Stimulated activated CD4-positive, alpha-beta T cell treated with anti-CD3 and anti-CD28 coated beads, Interleukin-2, amount 100 ng/mL, for 24 hours (primary cell): ENCODE measurements around the gene TARDBP.
"Not testable (repeated sequence)": the region's sequence is repeated elsewhere in the genome, so short reads cannot be mapped to it uniquely, and the experiment has no call there.

ENCODE experiments used
- DNase-seq, 2 donors: peaks; one replicate each; pipeline ENCODE4 v3.0.0-alpha.2; 2020

TARDBP gene

DNA sequence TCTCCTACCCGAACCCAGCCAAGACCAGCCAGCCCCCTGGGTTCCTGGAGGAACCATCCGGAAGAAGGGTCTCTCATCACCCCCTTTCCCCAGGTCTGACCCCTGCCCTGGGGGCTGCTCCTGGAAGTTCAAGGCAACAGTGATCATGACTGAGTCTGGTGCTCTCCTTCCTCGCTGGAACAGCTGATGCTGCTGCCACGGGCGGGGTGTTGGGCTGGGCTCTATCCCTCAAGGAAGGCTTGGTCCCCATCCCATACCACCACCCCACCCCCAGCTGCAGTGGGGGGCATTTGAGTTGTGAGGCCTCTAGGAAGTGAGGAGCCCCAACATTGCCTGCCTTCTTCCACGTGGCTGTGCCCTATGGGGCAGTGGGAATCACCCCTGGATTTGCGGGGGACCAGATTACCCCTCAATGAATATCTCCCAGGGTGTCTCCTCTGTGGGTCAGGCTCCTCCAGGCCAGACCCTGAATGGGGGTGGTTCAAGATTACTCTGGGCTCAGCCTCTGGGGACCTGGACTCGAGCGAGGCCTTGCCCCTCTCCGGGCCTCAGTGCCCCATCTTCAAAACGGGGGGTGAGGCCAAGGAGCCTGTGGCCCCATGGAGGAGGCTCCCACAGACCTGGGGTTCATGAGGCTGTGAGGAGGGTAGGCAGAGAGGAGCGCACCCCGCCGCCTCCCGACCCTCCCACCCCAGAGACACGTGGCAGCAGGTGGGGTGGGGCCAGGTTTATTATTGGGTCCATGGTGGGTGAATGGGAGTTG lies 31.8 kb downstream of the TARDBP start:
- no peak for DNase-seq

DNA sequence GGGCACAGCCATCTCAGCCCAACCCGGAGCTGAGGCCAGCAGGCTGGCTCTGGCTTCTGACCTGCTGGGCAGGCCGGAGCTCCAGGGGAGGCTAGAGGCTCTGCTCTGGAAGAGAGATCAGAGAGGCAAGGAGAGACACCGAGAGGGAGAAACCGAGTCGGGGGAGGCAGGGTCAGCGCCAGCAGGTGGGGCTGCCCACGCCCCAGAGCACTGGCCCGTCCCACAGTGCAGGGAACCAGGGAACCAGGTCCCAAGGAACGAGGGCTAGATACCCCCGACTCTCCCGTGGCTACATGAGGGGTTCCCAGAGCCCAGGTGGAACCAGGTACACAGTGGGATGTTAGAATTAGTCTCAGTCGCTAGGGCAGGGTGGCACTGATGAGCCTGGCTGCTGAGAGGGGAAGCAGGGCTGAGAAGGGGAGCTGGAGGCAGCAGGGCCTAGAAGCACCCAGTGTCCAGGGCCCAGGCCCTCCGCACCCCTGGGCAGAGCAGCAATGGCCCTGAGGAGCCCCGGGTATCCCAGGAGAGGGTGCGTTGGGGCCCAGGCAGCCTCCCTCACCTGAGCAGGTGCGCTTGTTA lies 32.5 kb downstream of the TARDBP start:
- DNase-seq: no peak

DNA sequence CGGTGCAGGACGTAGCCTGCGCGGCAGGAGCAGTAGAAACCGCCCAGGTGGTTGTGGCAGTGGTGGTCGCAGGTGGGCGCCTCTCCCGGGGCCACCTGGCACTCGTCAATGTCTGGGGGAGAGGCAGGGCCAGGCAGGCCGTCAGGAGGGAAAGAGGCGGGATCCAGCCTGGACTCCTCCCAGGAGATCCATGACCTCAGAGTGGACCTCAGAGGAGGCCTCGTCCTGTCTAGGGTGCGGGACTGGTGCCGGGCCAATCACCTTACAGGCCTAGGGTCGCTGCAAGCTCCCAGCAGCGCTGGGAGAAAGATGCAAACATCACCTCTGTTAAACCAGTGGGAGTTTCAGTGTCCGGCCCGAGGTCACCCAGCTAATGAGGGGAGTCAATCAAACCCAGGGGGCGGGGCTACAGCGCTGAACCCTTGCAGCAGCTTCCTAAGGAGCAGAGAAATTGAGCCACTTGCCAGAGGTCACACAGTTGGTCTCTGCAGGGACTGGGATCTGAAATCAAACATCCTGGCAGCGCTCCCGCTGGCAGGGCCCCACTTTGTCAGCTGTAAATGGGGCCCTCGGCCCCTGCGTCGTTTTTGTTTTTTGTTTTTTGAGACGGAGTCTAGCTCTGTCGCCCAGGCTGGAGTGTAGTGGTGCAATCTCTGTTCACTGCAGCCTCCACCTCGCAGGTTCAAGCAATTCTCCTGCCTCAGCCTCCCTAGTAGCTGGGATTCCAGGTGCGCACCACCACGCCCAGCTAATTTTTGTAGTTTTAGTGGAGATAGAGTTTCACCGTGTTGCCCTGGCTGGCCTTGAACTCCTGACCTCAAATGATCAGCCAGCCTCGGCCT lies 33.2 kb downstream of the TARDBP start:
- no peak for DNase-seq

DNA sequence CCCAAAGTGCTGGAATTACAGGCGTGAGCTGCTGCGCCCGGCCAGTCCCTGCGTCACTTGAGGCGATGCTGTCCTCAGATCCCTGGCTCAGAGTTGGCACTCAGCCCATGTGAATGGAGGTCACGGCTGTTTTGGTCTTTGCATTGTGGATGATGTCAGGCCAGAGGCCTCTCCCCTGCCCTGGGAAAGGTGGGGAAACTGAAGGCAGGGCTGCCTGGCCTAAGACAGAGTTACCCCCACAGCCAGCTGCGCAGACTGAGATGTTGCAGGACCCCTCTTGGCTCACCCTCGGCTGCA lies 33.8 kb downstream of the TARDBP start:
- no peak for DNase-seq

DNA sequence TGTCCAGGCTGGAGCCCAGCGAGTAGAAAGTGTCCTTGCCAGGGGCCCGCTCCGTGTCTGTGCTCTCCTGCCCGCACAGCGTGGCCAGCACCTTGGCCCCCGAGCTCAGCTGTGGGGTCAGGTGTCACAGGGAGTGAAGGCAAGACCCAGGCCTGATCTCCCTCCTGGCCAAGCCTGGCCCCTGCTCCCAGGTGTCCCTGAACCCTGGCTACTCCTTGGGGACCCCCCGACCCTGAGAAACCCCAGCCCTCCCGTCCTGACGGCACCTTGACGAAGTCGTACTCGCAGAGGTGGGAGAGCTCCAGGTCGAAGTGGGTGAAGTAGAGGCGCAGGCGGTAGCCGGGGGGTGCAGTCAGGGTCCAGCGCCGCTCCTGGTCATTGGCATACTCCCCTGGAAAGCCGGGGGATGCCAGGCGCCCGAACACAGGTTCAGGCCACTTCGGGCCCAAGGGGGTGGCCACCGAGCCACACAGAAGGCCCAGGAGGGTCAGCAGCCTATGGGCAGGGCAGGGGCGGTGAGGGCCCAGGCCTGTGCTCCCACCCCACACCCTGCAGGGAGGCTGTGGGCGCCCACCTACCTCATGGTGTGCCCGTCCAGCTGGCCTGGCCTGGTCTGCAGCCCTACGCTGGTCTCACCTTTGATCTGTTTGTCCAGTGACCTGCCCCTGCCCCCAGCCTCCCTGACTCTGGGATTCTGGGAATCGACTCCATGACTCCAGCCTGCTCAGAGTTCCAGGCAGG lies 34.3 kb downstream of the TARDBP start, which contains the start of gene MASP2:
Gene MASP2 (minus strand): TSS at position 615 of the 741 bp plus-strand sequence. CDS start 32 bp downstream, at position 583.
- DNase-seq: no peak

DNA sequence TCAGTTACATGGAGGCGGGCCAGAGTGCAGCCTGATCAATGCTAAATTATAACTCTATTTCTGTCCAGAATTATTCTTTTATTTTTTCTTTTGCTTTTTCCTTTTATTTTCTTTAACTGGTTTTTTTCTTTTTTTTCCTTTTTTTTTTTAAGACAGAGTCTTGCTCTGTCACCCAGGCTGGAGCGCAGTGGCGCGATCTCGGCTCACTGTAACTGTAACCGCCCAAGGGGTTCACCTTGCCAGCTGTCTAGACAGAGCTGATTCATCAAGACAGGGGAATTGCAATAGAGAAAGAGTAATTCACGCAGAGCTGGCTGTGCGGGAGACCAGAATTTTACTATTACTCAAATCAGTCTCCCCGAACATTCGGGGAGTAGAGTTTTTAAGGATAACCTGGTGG lies 38.7 kb downstream of the TARDBP start:
- DNase-seq: not testable (repeated sequence)

DNA sequence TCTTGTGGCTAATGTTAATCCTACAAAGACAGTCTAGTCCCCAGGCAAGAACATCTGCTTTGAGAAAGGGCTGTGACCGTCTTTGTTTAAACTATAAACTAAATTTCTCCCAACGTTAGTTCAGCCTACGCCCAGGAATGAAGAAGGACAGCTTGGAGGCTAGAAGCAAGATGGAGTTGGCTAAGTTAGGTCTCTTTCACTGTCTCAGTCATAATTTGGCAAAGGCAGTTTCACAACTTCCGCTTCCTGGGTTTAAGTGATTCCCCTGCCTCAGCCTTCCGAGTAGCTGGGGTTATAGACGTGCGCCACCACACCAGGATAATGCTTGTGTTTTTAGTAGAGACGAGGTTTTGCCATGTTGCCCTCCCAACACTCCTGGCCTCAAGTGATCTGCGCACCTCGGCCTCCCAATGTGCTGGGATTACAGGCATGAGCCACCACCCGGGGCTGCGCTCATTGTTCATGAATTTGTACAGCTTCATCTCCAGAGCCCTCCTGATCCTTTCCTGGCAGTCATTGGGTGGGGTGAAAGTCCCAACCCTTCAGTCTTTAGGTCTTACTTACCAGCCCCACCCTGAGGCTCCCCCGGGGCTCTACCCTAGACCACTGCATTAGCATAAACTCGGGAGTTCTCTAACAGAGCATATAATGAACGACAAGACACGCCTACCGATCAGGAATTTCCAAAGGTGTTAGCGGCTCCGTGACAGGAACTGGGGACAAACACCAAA lies 39.5 kb downstream of the TARDBP start:
- DNase-seq: no peak

DNA sequence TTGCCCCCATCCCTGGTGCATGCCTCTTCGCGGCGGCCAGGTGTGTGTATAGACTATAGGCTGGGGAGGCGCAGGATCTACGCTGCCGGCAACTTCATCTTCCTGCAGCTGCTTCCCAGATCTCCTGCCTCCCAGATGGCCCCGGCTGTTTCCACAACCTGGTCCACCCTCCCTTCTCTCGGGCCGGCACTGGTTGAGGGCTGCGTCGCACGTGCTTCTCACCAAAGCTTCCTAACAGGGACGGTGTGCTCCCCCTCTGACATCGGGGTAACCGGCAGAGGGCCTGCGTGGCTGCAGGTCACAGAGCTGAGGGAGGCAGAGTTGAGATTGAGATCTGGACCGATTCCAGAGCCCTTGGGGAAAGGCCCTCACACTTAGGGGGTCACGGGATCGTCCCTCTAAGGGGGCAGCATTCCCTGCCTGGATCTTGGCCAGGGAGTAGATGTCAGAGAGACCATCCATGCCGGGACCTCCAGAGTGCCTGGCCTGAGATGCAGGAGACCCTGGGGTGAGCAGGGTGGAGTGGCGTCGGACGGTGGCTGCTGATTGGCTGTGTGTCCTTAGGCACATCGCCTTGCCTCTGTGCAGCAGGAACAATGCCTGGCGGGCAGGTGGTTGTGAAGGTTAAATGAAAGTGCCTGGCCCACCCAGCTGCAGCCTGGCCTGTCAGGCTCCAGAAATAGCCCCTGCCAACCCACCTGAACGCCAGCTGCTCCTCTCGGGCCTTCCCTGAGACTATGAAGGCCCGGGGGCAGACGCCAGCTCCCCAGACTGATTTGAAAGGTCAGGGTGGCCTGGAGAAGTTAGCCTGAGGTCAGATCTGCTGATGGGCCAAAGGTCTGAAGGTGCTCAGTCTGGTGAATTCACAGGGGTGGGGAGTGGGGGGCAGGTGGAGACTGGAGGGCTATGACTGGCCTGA lies 40.6 kb downstream of the TARDBP start:
- DNase-seq: peak in 1 of 2 donors; percentile 45

DNA sequence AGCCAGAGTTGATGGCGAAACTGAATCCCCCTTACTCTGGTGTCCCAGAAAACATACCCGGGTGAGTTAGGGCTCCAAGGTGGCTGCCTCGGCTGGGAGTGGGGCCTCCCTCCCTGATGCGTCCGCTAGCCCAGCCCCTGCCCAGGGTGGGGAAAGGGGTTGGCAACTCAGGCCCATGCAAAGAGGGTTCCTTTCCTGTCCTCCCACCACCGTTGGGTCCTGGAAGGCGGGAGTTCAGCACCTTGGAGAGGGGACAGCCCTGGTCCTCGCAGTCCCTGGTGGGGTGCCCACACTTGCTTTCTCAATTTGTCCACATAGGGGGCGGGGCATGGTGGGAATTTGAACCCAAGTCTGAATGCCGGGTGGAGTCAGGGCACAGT lies 41.3 kb downstream of the TARDBP start:
- DNase-seq: peak in 1 of 2 donors; percentile 42

DNA sequence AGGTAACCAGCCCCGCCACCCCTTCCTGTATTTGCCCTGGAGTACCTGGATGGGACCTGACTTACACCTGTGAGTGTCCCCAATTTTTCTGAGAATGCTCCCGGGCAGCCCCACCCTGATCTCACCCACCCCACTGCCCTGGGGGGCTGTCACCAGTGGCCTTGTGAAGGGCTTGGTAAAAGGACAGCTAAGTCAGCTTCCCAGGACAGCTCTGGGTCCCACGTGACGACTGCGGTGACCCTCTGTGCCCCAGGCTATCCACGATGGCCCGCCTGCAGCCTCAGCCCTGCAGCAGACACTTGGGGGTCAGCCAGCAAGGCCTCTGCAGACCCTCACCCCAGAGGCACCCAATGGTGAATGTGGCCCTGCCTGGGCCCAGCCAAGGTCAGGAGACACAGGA lies 41.7 kb downstream of the TARDBP start:
- DNase-seq: no peak

DNA sequence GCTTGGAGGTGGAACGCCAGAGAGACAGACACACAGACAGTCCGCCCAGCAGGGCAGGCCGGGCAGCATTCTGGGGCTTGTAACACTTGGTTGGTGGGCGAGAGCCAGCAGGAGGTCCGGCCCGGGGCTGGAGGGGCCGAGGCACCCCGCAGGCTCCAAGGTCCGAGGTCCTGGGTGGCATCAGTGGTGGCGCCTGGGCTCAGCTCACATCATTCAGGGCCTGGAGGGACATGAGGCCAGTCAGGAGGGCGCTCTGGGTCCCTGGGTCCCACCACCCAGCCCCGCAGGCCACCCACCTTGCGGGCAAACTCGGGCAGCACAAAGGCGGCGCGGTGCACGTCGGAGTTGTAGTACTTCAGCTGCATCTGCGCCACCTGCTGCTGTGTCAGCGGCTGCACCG lies 42.2 kb downstream of the TARDBP start:
- no peak for DNase-seq

DNA sequence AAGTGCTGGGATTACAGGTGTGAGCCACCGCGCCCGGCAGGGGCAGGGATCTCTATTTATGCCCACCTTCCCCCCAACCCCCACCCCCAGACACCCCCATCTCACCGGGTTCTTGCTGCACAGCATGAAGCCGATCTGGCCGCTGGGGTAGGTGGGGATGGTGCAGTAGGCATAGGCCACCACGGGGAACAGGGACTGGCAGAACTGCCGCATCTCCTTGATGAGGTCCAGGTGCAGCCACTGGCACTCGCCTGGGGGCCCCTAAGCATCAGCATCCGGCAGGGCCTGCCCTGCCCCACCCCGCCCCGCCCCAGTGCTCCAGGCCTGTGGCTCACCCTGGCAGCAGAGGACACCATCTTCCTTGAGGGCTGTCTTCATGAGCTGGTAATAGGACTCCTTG lies 43.2 kb downstream of the TARDBP start:
- DNase-seq: no peak

DNA sequence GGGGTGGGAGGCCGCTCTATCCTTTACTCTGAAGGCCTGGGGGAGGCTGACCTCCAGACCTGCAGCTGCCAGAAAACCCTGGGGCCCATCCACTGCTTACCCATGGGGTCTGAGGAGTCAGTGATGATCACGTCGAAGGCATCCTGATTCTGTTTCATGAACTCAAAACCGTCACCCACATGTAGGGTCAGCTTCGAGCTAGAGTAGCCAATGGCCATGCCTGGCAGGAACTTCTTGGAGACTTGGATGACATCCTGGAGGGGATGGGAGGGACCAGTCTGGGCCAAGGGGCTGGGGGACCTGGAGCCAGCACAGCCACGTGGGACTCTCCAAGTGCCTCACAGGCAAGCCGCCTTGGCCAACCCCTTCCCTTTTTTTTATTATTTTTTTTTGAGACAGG lies 44.0 kb downstream of the TARDBP start:
- DNase-seq: no peak

DNA sequence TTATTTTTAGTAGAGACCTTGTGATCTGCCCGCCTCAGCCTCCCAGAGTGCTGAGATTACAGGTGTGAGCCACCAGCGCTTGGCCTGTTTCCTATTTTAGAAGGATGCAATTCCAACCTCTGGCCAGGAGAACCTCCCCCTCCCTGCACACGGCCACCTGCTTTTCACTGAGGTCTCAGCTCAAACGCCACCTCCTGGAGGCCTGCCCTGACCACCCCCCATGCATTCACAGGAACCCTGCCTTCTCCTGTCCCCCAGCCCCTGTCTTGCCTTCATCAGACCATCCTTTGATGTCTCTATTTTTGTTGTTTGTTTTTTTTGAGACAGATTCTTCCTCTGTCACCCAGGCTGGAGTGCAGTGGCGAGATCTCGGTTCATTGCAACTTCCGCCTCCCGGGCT lies 45.0 kb downstream of the TARDBP start:
- DNase-seq: no peak

DNA sequence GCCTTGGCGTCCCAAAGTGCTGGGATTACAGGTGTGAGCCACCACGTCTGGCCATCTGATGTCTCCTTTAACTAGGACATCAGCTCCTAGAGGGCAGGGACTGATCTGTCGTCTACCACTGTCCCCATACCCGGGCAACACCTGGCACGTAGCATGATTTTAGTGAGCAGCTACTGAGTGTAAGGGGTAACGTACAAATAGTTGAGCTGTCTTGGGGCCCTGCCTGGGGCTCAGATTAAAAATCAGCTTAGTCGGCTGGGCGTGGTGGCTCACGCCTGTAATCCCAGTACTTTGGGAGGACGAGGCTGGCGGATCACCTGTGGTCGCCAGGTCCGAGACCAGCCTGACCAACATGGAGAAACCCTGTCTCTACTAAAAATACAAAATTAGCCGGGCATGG lies 45.6 kb downstream of the TARDBP start:
- DNase-seq: no peak

DNA sequence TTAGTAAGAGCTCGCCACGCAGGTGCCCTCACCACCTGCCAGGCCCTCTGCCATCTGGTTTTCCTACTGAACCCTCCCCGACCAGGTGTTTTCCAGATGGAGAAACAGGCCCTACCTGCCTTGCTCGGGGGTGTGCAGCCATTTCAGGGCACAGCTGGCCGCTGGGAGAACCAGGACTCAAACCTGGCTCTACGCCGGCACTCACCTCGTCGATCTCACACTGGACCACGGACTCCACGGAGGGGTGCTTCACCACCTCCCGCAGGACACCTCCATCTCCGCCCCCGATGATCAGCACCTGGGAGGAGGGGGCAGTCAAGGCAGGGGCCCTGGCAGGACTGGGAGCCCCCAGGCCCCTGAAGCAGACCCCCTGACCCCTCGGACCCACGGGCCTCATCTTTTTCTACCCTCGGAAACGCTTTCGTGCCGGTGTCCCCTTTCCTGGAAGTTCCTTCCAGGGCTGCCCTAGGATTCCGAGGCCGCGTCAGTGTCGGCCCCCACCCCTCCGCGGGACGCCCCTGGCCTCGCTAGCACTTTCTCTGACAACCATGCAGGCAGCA lies 46.2 kb downstream of the TARDBP start:
- DNase-seq: no peak

DNA sequence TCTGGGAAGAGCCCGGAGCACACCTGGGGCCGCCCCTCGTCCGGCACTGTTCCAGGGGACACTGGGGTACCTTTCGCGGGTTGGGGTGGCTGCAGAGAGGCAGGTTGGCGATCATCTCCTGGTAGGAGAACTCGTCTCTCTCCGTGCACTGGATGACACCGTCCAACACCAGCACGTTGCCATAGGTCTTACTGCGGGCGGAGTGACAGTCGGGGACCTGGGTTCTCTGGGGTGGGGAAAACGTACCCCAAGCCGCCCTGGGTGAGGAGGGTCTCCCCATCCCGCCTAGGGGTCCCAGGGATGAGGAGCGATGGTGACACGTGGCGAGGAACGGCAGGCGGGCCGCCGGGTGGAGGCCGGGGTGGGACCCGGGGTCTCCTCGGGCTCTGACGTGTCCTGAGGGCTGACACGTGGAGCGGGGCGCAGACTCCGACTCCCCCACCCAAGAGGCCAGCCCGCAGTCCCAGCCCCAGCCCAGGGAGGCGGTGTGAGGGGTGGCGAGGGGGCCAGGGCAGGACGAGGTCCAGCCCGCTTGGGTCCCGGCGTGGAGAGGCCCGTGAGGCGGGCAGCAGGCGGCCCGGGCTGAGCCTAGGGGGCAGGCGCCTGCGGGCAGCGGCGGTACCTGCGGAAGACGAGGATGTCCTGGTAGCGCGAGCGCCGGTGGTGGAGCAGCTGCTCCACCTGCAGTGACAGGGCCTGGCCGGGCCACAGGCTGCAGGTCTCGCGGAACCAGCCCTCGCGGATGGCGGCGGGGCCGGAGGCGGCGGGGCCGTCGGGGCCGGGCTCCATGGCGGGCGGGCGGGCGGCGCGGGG lies 46.9 kb downstream of the TARDBP start:
- peak in 1 of 2 donors; percentile 41 for DNase-seq

DNA sequence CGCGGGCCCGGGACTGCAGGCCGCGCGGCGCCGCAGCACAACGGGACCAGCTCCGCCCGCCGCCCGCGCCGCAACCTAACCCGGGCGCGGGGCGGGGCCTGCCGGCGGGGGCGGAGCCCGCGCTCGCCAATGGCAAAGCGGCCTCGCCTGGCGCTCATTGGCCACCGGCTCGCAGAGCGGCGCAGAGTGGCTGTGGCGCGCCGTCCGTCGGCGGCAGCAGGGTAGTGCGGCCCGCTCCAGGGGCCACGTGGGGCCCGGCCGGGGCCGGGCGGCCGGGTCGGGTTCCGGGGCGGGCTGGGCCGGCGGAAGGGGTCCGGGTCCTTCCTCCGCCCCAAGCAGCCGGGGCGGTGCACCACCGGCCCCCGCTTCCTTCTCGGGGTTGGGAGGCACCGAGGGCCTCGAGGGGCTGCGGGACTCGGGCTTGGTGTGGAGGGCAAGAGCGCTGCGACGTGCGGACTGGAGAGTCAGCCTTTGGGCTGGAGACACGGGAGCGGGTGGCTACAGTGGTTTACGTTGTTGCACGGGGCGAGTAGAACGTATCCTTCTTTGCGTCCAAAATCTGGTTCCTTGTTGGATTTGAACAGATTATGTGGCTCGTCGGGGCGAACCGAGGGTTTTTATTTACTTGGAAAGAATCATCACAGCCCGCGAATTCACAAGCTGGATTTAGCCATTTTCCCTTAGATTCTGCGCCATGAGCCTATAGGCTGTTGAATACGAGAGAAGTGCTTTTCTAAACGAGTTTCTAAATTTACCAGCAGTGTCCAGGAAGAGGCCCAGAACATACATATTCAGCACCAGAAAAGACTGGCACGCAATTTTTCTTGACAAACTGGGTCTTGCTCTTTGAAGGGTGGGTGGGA lies 47.7 kb downstream of the TARDBP start, which contains the start of gene SRM:
Gene SRM (minus strand): TSS at position 51 of the 863 bp plus-strand sequence. CDS start 75 bp downstream, outside the sequence.
- DNase-seq: peak; percentile 91 to 94
